HEK293 (cell line): ENCODE measurements around the gene ZDHHC17.

Source experiments
- AEBP2 ChIP-seq: fragments of 450-650 bp; formaldehyde crosslinking; IDR thresholded peaks from 2 replicates; pipeline ENCODE4 v1.5.1; 2016; ENCODE audit warnings: missing biosample characterization, missing genetic modification characterization, borderline replicate concordance
- KLF1 ChIP-seq: fragments of 450-650 bp; formaldehyde crosslinking; IDR thresholded peaks from 2 replicates; pipeline ENCODE4 v1.5.1; 2016; ENCODE audit warnings: missing biosample characterization, missing genetic modification characterization
- REPIN1 ChIP-seq: fragments of 450-650 bp; formaldehyde crosslinking; IDR thresholded peaks from 2 replicates; pipeline ENCODE4 v1.5.1; 2017; ENCODE audit warnings: missing biosample characterization, missing genetic modification characterization, low read depth
- SP2 ChIP-seq: fragments of 450-650 bp; formaldehyde crosslinking; IDR thresholded peaks from 2 replicates; pipeline ENCODE4 v1.5.1; 2016; ENCODE audit warnings: missing biosample characterization, missing genetic modification characterization
- SP3 ChIP-seq: fragments of 450-650 bp; formaldehyde crosslinking; IDR thresholded peaks from 2 replicates; pipeline ENCODE4 v1.5.1; 2016; ENCODE audit warnings: missing biosample characterization, missing genetic modification characterization
- ZBTB1 ChIP-seq: fragments of 450-650 bp; formaldehyde crosslinking; IDR thresholded peaks from 2 replicates; pipeline ENCODE4 v1.5.1; 2016; ENCODE audit warnings: missing biosample characterization, missing genetic modification characterization
- ZBTB17 ChIP-seq: fragments of 450-650 bp; formaldehyde crosslinking; IDR thresholded peaks from 2 replicates; pipeline ENCODE4 v1.5.1; 2016; ENCODE audit warnings: missing biosample characterization, missing genetic modification characterization
- ZBTB26 ChIP-seq: fragments of 450-650 bp; formaldehyde crosslinking; optimal IDR thresholded peaks from 2 replicates; pipeline ENCODE3; 2016; ENCODE audit warnings: missing biosample characterization, mild to moderate bottlenecking, missing genetic modification characterization
- ZNF114 ChIP-seq: fragments of 450-650 bp; formaldehyde crosslinking; IDR thresholded peaks from 2 replicates; pipeline ENCODE4 v1.5.0; 2017; ENCODE audit warnings: missing biosample characterization, missing genetic modification characterization
- ZNF132 ChIP-seq: fragments of 450-650 bp; formaldehyde crosslinking; IDR thresholded peaks from 2 replicates; pipeline ENCODE4 v1.5.1; 2017; ENCODE audit warnings: missing biosample characterization, missing genetic modification characterization, borderline replicate concordance
- ZNF155 ChIP-seq: fragments of 450-650 bp; formaldehyde crosslinking; IDR thresholded peaks from 2 replicates; pipeline ENCODE4 v1.5.1; 2016; ENCODE audit warnings: missing biosample characterization, missing genetic modification characterization
- ZNF157 ChIP-seq: fragments of 450-650 bp; formaldehyde crosslinking; IDR thresholded peaks from 2 replicates; pipeline ENCODE4 v1.5.1; 2016; ENCODE audit warnings: missing biosample characterization, missing genetic modification characterization
- ZNF223 ChIP-seq: fragments of 450-650 bp; formaldehyde crosslinking; IDR thresholded peaks from 2 replicates; pipeline ENCODE4 v1.5.1; 2016; ENCODE audit warnings: missing biosample characterization, missing genetic modification characterization
- ZNF23 ChIP-seq: fragments of 450-650 bp; formaldehyde crosslinking; IDR thresholded peaks from 2 replicates; pipeline ENCODE4 v1.5.1; 2016; ENCODE audit warnings: missing biosample characterization, missing genetic modification characterization, borderline replicate concordance
- ZNF280D ChIP-seq: fragments of 450-650 bp; formaldehyde crosslinking; IDR thresholded peaks from 2 replicates; pipeline ENCODE4 v1.5.1; 2016; ENCODE audit warnings: missing biosample characterization, missing genetic modification characterization
- ZNF324 ChIP-seq: fragments of 450-650 bp; formaldehyde crosslinking; IDR thresholded peaks from 2 replicates; pipeline ENCODE4 v1.5.1; 2016; ENCODE audit warnings: missing biosample characterization, missing genetic modification characterization
- ZNF350 ChIP-seq: fragments of 450-650 bp; formaldehyde crosslinking; IDR thresholded peaks from 2 replicates; pipeline ENCODE4 v1.5.0; 2017; ENCODE audit warnings: missing biosample characterization, mild to moderate bottlenecking, missing genetic modification characterization
- ZNF416 ChIP-seq: fragments of 450-650 bp; formaldehyde crosslinking; IDR thresholded peaks from 2 replicates; pipeline ENCODE4 v1.5.1; 2016; ENCODE audit warnings: missing biosample characterization, missing genetic modification characterization
- ZNF629 ChIP-seq: fragments of 450-650 bp; formaldehyde crosslinking; IDR thresholded peaks from 2 replicates; pipeline ENCODE4 v1.5.1; 2017; ENCODE audit warnings: missing biosample characterization, missing genetic modification characterization
- ZNF658 ChIP-seq: fragments of 450-650 bp; formaldehyde crosslinking; IDR thresholded peaks from 2 replicates; pipeline ENCODE4; 2016; ENCODE audit warnings: missing biosample characterization, missing genetic modification characterization
- ZNF664 ChIP-seq: fragments of 450-650 bp; formaldehyde crosslinking; IDR thresholded peaks from 2 replicates; pipeline ENCODE4 v1.5.1; 2016; ENCODE audit warnings: missing biosample characterization, missing genetic modification characterization
- ZNF701 ChIP-seq: fragments of 450-650 bp; formaldehyde crosslinking; IDR thresholded peaks from 2 replicates; pipeline ENCODE4 v1.5.1; 2016; ENCODE audit warnings: missing biosample characterization, missing genetic modification characterization
- ZNF768 ChIP-seq: fragments of 450-650 bp; formaldehyde crosslinking; IDR thresholded peaks from 2 replicates; pipeline ENCODE4 v1.5.1; 2018; ENCODE audit warnings: missing biosample characterization, mild to moderate bottlenecking, missing genetic modification characterization
- ZNF777 ChIP-seq: fragments of 450-650 bp; formaldehyde crosslinking; IDR thresholded peaks from 2 replicates; pipeline ENCODE4 v1.5.1; 2017; ENCODE audit warnings: missing biosample characterization, missing genetic modification characterization, borderline replicate concordance
- TF ChIP-seq, protein P1 (sequence below): fragments of 450-650 bp; formaldehyde crosslinking; IDR thresholded peaks from 2 replicates; pipeline ENCODE4 v1.5.1; 2016; ENCODE audit warnings: missing biosample characterization, missing genetic modification characterization, low read depth
- TF ChIP-seq, protein P2 (sequence below): fragments of 450-650 bp; formaldehyde crosslinking; IDR thresholded peaks from 2 replicates; pipeline ENCODE4 v1.5.1; 2016; ENCODE audit warnings: missing biosample characterization, missing genetic modification characterization
- TF ChIP-seq, protein P3 (sequence below): fragments of 450-650 bp; formaldehyde crosslinking; IDR thresholded peaks from 2 replicates; pipeline ENCODE4 v1.5.1; 2016; ENCODE audit warnings: missing biosample characterization, missing genetic modification characterization

ZDHHC17 gene

DNA sequence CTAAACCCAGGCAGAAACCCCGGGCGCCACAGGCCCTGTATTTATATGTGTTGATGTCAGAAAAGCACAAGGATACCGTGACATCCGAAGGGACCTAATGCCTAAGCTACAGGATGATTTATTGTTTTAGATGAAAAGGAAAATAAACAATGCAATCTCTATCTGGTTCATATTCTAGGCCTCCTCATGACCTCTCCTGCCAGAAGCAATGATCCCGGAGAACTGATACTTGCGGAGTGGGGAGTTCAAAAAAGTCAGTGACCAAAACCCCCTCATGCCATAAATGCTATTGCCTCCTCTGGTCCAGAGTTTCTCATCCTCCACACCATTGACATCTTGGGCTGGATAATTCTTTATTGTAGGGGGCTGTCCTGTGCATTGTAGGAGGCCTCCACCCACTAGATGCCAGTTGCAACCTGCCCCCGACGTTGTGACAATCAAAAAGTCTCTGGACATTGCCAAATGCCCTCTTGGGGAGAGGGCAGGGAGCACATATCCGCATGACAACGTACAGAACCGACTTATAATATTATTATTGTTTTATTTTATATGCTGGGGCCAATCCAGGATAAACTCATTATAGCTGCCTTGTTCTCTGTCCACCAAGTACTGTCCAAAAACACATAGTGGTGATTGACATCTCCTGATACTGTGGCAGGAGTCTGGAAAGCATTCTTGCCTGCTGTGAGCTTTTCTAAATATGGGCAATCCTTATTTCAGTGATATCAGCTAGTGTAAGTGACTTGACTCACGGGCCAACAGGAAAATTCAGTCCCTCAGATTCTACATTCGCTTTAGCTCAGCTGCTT, 116.0 kb downstream of the ZDHHC17 start (continued):
- TF ChIP-seq ZBTB1 (tag by site-specific recombination) (no peak), ZNF280D (tag by site-specific recombination) (no peak), ZNF658 (no peak), ZNF23 (tag by site-specific recombination) (no peak), ZNF223 (tag by site-specific recombination) (no peak), ZNF350 (tag by site-specific recombination) (no peak), ZNF114 (tag by site-specific recombination) (no peak), ZNF416 (tag by site-specific recombination) (no peak), ZNF629 (tag by site-specific recombination) (peak; percentile 72), ZNF132 (tag by site-specific recombination) (no peak), ZBTB26 (no peak), ZNF664 (tag by site-specific recombination) (no peak), ZNF777 (tag by site-specific recombination) (no peak), ZNF324 (tag by site-specific recombination) (no peak), ZNF701 (tag by site-specific recombination) (no peak), AEBP2 (tag by site-specific recombination) (no peak), ZNF768 (no peak), REPIN1 (tag by site-specific recombination) (no peak), SP2 (no peak), KLF1 (tag by site-specific recombination) (no peak), SP3 (no peak), ZNF155 (tag by site-specific recombination) (no peak), ZBTB17 (0 out of 2 replicates have a peak, but pooled peaks have one; percentile 24), ZNF157 (no peak)
- TF ChIP-seq, protein P1, sequence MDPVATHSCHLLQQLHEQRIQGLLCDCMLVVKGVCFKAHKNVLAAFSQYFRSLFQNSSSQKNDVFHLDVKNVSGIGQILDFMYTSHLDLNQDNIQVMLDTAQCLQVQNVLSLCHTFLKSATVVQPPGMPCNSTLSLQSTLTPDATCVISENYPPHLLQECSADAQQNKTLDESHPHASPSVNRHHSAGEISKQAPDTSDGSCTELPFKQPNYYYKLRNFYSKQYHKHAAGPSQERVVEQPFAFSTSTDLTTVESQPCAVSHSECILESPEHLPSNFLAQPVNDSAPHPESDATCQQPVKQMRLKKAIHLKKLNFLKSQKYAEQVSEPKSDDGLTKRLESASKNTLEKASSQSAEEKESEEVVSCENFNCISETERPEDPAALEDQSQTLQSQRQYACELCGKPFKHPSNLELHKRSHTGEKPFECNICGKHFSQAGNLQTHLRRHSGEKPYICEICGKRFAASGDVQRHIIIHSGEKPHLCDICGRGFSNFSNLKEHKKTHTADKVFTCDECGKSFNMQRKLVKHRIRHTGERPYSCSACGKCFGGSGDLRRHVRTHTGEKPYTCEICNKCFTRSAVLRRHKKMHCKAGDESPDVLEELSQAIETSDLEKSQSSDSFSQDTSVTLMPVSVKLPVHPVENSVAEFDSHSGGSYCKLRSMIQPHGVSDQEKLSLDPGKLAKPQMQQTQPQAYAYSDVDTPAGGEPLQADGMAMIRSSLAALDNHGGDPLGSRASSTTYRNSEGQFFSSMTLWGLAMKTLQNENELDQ: no peak
- TF ChIP-seq, protein P2, sequence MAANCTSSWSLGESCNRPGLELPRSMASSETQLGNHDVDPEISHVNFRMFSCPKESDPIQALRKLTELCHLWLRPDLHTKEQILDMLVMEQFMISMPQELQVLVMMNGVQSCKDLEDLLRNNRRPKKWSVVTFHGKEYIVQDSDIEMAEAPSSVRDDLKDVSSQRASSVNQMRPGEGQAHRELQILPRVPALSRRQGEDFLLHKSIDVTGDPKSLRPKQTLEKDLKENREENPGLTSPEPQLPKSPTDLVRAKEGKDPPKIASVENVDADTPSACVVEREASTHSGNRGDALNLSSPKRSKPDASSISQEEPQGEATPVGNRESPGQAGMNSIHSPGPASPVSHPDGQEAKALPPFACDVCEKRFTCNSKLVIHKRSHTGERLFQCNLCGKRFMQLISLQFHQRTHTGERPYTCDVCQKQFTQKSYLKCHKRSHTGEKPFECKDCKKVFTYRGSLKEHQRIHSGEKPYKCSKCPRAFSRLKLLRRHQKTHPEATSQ (tag by site-specific recombination): no peak
- TF ChIP-seq, protein P3, sequence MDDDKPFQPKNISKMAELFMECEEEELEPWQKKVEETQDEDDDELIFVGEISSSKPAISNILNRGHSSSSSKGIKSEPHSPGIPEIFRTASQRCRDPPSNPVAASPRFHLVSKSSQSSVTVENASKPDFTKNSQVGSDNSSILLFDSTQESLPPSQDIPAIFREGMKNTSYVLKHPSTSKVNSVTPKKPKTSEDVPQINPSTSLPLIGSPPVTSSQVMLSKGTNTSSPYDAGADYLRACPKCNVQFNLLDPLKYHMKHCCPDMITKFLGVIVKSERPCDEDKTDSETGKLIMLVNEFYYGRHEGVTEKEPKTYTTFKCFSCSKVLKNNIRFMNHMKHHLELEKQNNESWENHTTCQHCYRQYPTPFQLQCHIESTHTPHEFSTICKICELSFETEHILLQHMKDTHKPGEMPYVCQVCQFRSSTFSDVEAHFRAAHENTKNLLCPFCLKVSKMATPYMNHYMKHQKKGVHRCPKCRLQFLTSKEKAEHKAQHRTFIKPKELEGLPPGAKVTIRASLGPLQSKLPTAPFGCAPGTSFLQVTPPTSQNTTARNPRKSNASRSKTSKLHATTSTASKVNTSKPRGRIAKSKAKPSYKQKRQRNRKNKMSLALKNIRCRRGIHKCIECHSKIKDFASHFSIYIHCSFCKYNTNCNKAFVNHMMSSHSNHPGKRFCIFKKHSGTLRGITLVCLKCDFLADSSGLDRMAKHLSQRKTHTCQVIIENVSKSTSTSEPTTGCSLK: no peak
